Heart left ventricle (tissue), 16 donors: ENCODE data around the gene VDR. TPM values are rescaled to one million over a fixed set of nuclear protein-coding genes. Genes with fewer than 3 reads are reported as not detected.

Experiments
- ATAC-seq, 4 donors: fragments of 200-7000 bp; cut with Tn5 transposase; one replicate each; pipeline ENCODE4 v1.9.1; 2020 to 2022; ENCODE audit warnings: moderate library complexity in 4 of 4, mild to moderate bottlenecking in 3 of 4, moderate number of reproducible peaks in 1 of 4
- DNase-seq, 5 donors: peaks; one replicate each; pipeline ENCODE4 v3.0.0-alpha.2; 2020
- H3K27ac ChIP-seq, 12 donors: fragments of 200-600 bp; sonication (generic) in 4 of 12; one replicate each; pipeline versions ENCODE4 v1.5.0 to v1.8.0; 2016 to 2022; ENCODE audit warnings: mild to moderate bottlenecking in 2 of 12
- H3K27me3 ChIP-seq, 9 donors: fragments of 200-600 bp; sonication (generic) in 2 of 9; one replicate each; pipeline versions ENCODE4 v1.5.1 to v1.8.0; 2016 to 2022; ENCODE audit warnings: mild to moderate bottlenecking in 3 of 9
- H3K36me3 ChIP-seq, 9 donors: fragments of 200-600 bp; sonication (generic) in 2 of 9; one replicate each; pipeline versions ENCODE4 v1.5.0 to v1.8.0; 2018 to 2022; ENCODE audit warnings: mild to moderate bottlenecking in 2 of 9
- H3K4me1 ChIP-seq, 12 donors: fragments of 200-600 bp; sonication (generic) in 4 of 12; one replicate each; pipeline versions ENCODE4 v1.5.0 to v1.8.0; 2016 to 2022; ENCODE audit warnings: mild to moderate bottlenecking in 3 of 12
- H3K4me3 ChIP-seq, 12 donors: fragments of 200-600 bp; sonication (generic) in 4 of 12; one replicate each; pipeline versions ENCODE4 v1.5.0 to v1.8.0; 2017 to 2022; ENCODE audit warnings: mild to moderate bottlenecking in 9 of 12, moderate library complexity in 4 of 12
- H3K9me3 ChIP-seq, 12 donors: fragments of 200-600 bp; sonication (generic) in 4 of 12; one replicate each; pipeline versions ENCODE4 v1.5.0 to v1.8.0; 2016 to 2022; ENCODE audit warnings: mild to moderate bottlenecking in 1 of 12
- CTCF ChIP-seq, 12 donors: fragments of 200-600 bp; sonication (generic) in 4 of 12; IDR thresholded peaks; one replicate each; pipeline versions ENCODE4 v1.5.0 to v1.8.0; 2018 to 2022; ENCODE audit warnings: antibody characterized with exemption in 12 of 12, mild to moderate bottlenecking in 5 of 12
- POLR2A ChIP-seq, 2 donors: fragments of 450-650 bp; IDR thresholded peaks; one replicate each; pipeline ENCODE4 v1.6.1; 2017; ENCODE audit warnings: antibody characterized with exemption in 2 of 2, mild to moderate bottlenecking in 2 of 2, moderate library complexity in 2 of 2
- WGBS, 4 donors: extraction: QIAGEN DNeasy Blood & Tissue Kit in 2 of 4; methylation state at CpG; one replicate each; pipeline versions ENCODE4 v1.1.5 to v1.1.7; 2013 to 2018; 5-methylcytosine and 5-hydroxymethylcytosine counted together
- intact Hi-C, 10 donors: fragments of 100-400 bp; cut with DNase I; formaldehyde crosslinking; loops; one replicate each; pipeline versions ENCODE4 v1.11.1 to v1.14.2; 2022
- polyA plus RNA-seq, 2 donors: library from polyadenylated mRNA; stranded (reverse); fragments of 200-250 nt; gene quantifications; one replicate each; pipeline ENCODE4 v1.2.3, GENCODE V29; 2013
- total RNA-seq, 9 donors: library from RNA; depleted of rRNA in 2 of 9; stranded (reverse); fragments of >200 nt in 2 of 9; fragmentation: NEBNext Ultra II Directional in 3 of 9; extraction: Animal tissue kit (Norgen Biotek cat#: 25700) in 3 of 9; gene quantifications; one replicate each; pipeline versions ENCODE4 v1.1.0 to v1.2.4, GENCODE V29; 2016 to 2023
- donor health status: ischemic (EF 13 %, LVEDD 7.1; RV severe dilation, severe dysfunction).
- donor health status: healthy with polysubstance abuse.
- donor health status: DM: no; HTN: yes; CAD: no.
- donor health status: DM: no; HTN: no; CAD: no.
- donor health status: ischemic (EF 25% LVEDD 6.9; RV normal size, moderate dysfunction).
- donor health status: ischemic (EF 25% LVEDD 5.7; RV mildly dilated, moderate dysfunction).
- donor health status: healthy.
- donor health status: DM: yes; HTN: yes; CAD: no.
- donor health status: ischemic (EF 35%, LVEDD 5.7; RV mildly dilated, moderate dysfunction).
- donor health status: nonischemic (EF 11% LVEDD 7.7; RV severe dilation, severe dysfunction).
- donor health status: DM: yes; HTN: yes; CAD: no.
- donor health status: PGD.
- donor health status: ischemic (EF 29% LVEDD 5.4; RV normal size, mild dysfunction).
- donor health status: nonischemic (EF 23%, LVEDD 6.1; RV moderate dilation, normal function).

VDR gene
- total and polyA plus RNA-seq, 11 donors = 0.15 to 4.3 (median 0.63) TPM

GRCh38 chr12:47803191-47803875 lies 101.5 kb downstream of the VDR start:
- intact Hi-C loops = loop anchor here in 1 of 10 donors (5.0 kb wide), 1 partner anchor 34 kb away; no protein-coding TSS in a partner anchor
- no peak for TF ChIP-seq POLR2A (IDR thresholded peaks at IDR 0.05)
- TF ChIP-seq CTCF (IDR thresholded peaks at IDR 0.05) = no peak
- WGBS, 4 donors = 59 to 64% (median 61%) methylated on average over 10 to 12 of the region's 12 CpGs
- H3K36me3 ChIP-seq = peaks cover 0 to 39% (median 14%) of the 10 kb centered on the region in 9 donors
- no peak overlapping the region for H3K4me3 ChIP-seq
- no peaks in the 10 kb centered on the region for H3K9me3 ChIP-seq
- DNase-seq (peak in 1 of 5 donors; percentile 60), ATAC-seq (no peak)
- H3K4me1 ChIP-seq = peaks cover 47 to 100% (median 100%) of the 10 kb centered on the region in 12 donors
- H3K27me3 ChIP-seq = no peaks in the 10 kb centered on the region
- H3K27ac ChIP-seq = peak overlapping the region in 11 of 12 donors; percentile 36 to 99 (median 73)

GRCh38 chr12:47802312-47802711 lies 102.5 kb downstream of the VDR start:
- WGBS, 4 donors = 31 to 32% (median 31%) methylated on average over 5 of the region's 5 CpGs
- ATAC-seq (no peak), DNase-seq (peak in 1 of 5 donors; percentile 42)
- intact Hi-C loops = loop anchor here in 1 of 10 donors (5.0 kb wide), 1 partner anchor 35 kb away; no protein-coding TSS in a partner anchor
- Histone ChIP-seq H3K4me1 (peaks cover 41 to 95% (median 91%) of the 10 kb centered on the region in 12 donors), H3K9me3 (no peaks in the 10 kb centered on the region), H3K27me3 (no peaks in the 10 kb centered on the region), H3K36me3 (peaks cover 0 to 46% (median 22%) of the 10 kb centered on the region in 9 donors), H3K27ac (peak overlapping the region; percentile 17 to 99 (median 70)), H3K4me3 (peak overlapping the region in 2 of 12 donors; percentile 1 to 6)
- no peak for TF ChIP-seq POLR2A (IDR thresholded peaks at IDR 0.05)
- TF ChIP-seq CTCF (IDR thresholded peaks at IDR 0.05) = peak in 6 of 12 donors; percentile 10 to 26 (median 23)

- peak in 1 of 5 donors; percentile 57 for DNase-seq
- H3K9me3 ChIP-seq = no peaks in the 10 kb centered on the region
- no peaks in the 10 kb centered on the region for H3K27me3 ChIP-seq
- peak overlapping the region in 4 of 12 donors; percentile 0 to 7 (median 4) for H3K4me3 ChIP-seq
- H3K4me1 ChIP-seq = peaks cover 39 to 91% (median 86%) of the 10 kb centered on the region in 12 donors
- no peak for ATAC-seq
- intact Hi-C loops = loop anchor here in 3 of 10 donors (1.0 to 5.0 kb wide), 3 partner anchors 35 kb away; no protein-coding TSS in a partner anchor
- WGBS, 4 donors = 41 to 52% (median 48%) methylated on average over 9 of the region's 9 CpGs
- H3K36me3 ChIP-seq = peaks cover under 1 to 51% (median 26%) of the 10 kb centered on the region in 9 donors
- H3K27ac ChIP-seq = peak overlapping the region; percentile 17 to 99 (median 70)
- TF ChIP-seq CTCF (IDR thresholded peaks at IDR 0.05) = no peak
- no peak for TF ChIP-seq POLR2A (IDR thresholded peaks at IDR 0.05)
Measured at GRCh38 chr12:47801904-47802246, 102.9 kb downstream of the VDR start.
